Smooth muscle cell (in vitro differentiated cells): Measurements from ENCODE around the gene HOXA5. TPM values are rescaled to one million over a fixed set of nuclear protein-coding genes. Genes with fewer than 3 reads are reported as not detected.
A peak's percentile ranks its signal among the peaks of the same experiment; 100 is the strongest.

Experiments
- DNase-seq: peaks from one replicate; lab custom pipeline; 2025; ENCODE audit not compliant: unreplicated experiment; lab: John Stamatoyannopoulos, UW
- H2AFZ ChIP-seq: fragments of 200-600 bp; sonication (generic); 2 replicates; pipeline ENCODE4 v1.6.0; 2016; ENCODE audit warnings: antibody characterized with exemption, low read depth, mild to moderate bottlenecking
- H3F3A ChIP-seq: fragments of 200-600 bp; sonication (generic); 2 replicates; pipeline ENCODE4 v1.6.0; 2017; ENCODE audit warnings: antibody characterized with exemption, low read depth
- H3K27ac ChIP-seq: fragments of 200-600 bp; sonication (generic); 2 replicates; pipeline ENCODE4 v1.5.1; 2016; ENCODE audit warnings: low read depth, mild to moderate bottlenecking
- H3K27me3 ChIP-seq: fragments of 200-600 bp; sonication (generic); 2 replicates; pipeline ENCODE4 v1.6.1; 2016; ENCODE audit warnings: low read depth, mild to moderate bottlenecking
- H3K36me3 ChIP-seq: fragments of 200-600 bp; sonication (generic); 2 replicates; pipeline ENCODE4 v1.5.1; 2016; ENCODE audit warnings: low read depth
- H3K4me1 ChIP-seq: fragments of 200-600 bp; sonication (generic); 2 replicates; pipeline ENCODE4 v1.5.1; 2016; ENCODE audit warnings: low read depth
- H3K4me2 ChIP-seq: fragments of 200-600 bp; sonication (generic); 2 replicates; pipeline ENCODE4 v1.6.0; 2016; ENCODE audit warnings: mild to moderate bottlenecking
- H3K4me3 ChIP-seq: fragments of 200-600 bp; sonication (generic); 2 replicates; pipeline ENCODE4 v1.5.1; 2016; ENCODE audit warnings: mild to moderate bottlenecking
- H3K79me2 ChIP-seq: fragments of 200-600 bp; sonication (generic); 2 replicates; pipeline ENCODE4 v1.6.0; 2016; ENCODE audit warnings: low read depth, mild to moderate bottlenecking
- H3K9ac ChIP-seq: fragments of 200-600 bp; sonication (generic); 2 replicates; pipeline ENCODE4 v1.6.0; 2016; ENCODE audit warnings: low read depth
- H3K9me3 ChIP-seq: fragments of 200-600 bp; sonication (generic); replicated peaks from 2 replicates; pipeline ENCODE4 v1.5.1; 2016; ENCODE audit warnings: low read depth
- H4K20me1 ChIP-seq: fragments of 200-600 bp; sonication (generic); 2 replicates; pipeline ENCODE4 v1.6.0; 2016; ENCODE audit warnings: low read depth
- CTCF ChIP-seq: fragments of 200-600 bp; sonication (generic); IDR thresholded peaks from 2 replicates; pipeline ENCODE4 v1.5.1; 2017; ENCODE audit warnings: borderline replicate concordance, mild to moderate bottlenecking, antibody characterized with exemption; ENCODE audit not compliant: insufficient read depth, poor library complexity, severe bottlenecking
- WGBS: methylation state at CpG from one replicate; pipeline ENCODE4 v1.1.7; 2016; ENCODE audit warnings: low lambda C conversion rate; 5-methylcytosine and 5-hydroxymethylcytosine counted together
- polyA plus RNA-seq: library from polyadenylated mRNA; unstranded; fragments of >200 nt; fragmentation: Nextera tagmentation; extraction: Ambion mirVana; gene quantifications from 2 replicates; pipeline ENCODE4 v1.2.1, GENCODE V29; 2016
- total RNA-seq: library from RNA; depleted of rRNA; stranded (reverse); fragments of >200 nt; gene quantifications from 2 replicates; pipeline ENCODE4 v1.2.3, GENCODE V29; 2014

Gene HOXA5
- total and polyA plus RNA-seq, 2 experiments from 2014 or later, result 0.98 to 2.1 TPM

- Histone ChIP-seq H3F3A (no peaks in the 10 kb centered on the region), H3K36me3 (no peaks in the 10 kb centered on the region), H3K27me3 (no peaks in the 10 kb centered on the region), H2AFZ (no peak overlapping the region), H3K4me2 (peak overlapping the region; percentile 89), H3K27ac (peak overlapping the region; percentile 95), H3K9ac (no peak overlapping the region), H3K79me2 (peaks cover 80% of the 10 kb centered on the region), H3K9me3 (no peaks in the 10 kb centered on the region), H4K20me1 (peaks cover 11% of the 10 kb centered on the region), H3K4me1 (peaks cover 8% of the 10 kb centered on the region), H3K4me3 (peak overlapping the region; percentile 60)
- no peak for DNase-seq
- 49% methylated on average over 4 of the region's 4 CpGs for WGBS
- TF ChIP-seq CTCF, result no peak
Observed at GRCh38 chr7:27181795-27182275, 38.4 kb upstream of the HOXA5 start.

- H3K4me3 ChIP-seq, result peak overlapping the region; percentile 67
- no peaks in the 10 kb centered on the region for H3K27me3 ChIP-seq
- H3K9ac ChIP-seq, result peak overlapping the region; percentile 75
Observed at GRCh38 chr7:27180431-27181420, 37.2 kb upstream of the HOXA5 start.

GRCh38 chr7:27179503-27180430, 36.3 kb upstream of the HOXA5 start:
- WGBS, result 4% methylated on average over 56 of the region's 56 CpGs
- Histone ChIP-seq H3F3A (no peaks in the 10 kb centered on the region), H3K4me3 (peak overlapping the region; percentile 67), H3K4me2 (peak overlapping the region; percentile 89), H3K36me3 (no peaks in the 10 kb centered on the region), H3K4me1 (peaks cover 7% of the 10 kb centered on the region), H3K79me2 (peaks cover 80% of the 10 kb centered on the region), H3K27me3 (no peaks in the 10 kb centered on the region), H3K9ac (peak overlapping the region; percentile 75), H3K27ac (peak overlapping the region; percentile 95), H3K9me3 (no peaks in the 10 kb centered on the region), H2AFZ (peak overlapping the region; percentile 74), H4K20me1 (peaks cover 24% of the 10 kb centered on the region)
- DNase-seq, result peak; percentile 71
- TF ChIP-seq CTCF, result peak; percentile 87

More at GRCh38 chr7:27180431-27181420, 37.2 kb upstream of the HOXA5 start:
- peak overlapping the region; percentile 74 for H2AFZ ChIP-seq
- no peaks in the 10 kb centered on the region for H3F3A ChIP-seq
- peaks cover 80% of the 10 kb centered on the region for H3K79me2 ChIP-seq
- peak overlapping the region; percentile 89 for H3K4me2 ChIP-seq
- no peak for TF ChIP-seq CTCF
- H4K20me1 ChIP-seq, result peaks cover 19% of the 10 kb centered on the region
- peak overlapping the region; percentile 95 for H3K27ac ChIP-seq
- H3K9me3 ChIP-seq, result no peaks in the 10 kb centered on the region
- peaks cover 7% of the 10 kb centered on the region for H3K4me1 ChIP-seq
- no peak for DNase-seq
- WGBS, result 41% methylated on average over 12 of the region's 12 CpGs
- no peaks in the 10 kb centered on the region for H3K36me3 ChIP-seq
